Measurements from ENCODE around the gene CELF4. TPM values are rescaled to one million over a fixed set of nuclear protein-coding genes. Genes with fewer than 3 reads are reported as not detected.
A peak's percentile ranks its signal among the peaks of the same experiment; 100 is the strongest.

Gene CELF4
- total RNA-seq, 1 experiment from 2014 or later = 0.11 TPM

DNA sequence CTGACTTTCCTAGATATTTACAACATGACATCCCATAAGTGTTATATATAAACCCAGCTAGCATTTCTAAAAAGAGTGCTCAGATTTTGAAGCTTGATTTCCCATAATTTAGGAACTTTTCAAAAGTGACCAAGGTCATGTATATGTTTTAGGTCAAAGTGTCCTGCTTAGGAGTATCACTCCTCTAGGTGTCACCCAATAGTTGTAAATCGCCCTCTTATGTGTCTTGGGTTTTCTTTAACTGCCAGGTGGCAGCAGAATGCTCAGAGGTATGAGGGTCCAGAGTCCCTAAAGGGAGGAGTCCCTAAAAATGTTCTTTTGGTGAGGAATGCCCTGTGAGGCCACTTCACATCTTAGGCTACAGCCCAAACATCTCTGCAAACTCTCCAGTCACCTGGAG lies 358.3 kb downstream of the CELF4 start:
- Histone ChIP-seq H3K4me1 (no peaks in the 10 kb centered on the region), H3K36me3 (ENCODE audit: control insufficient read depth, insufficient read depth, low read length) (no peaks in the 10 kb centered on the region), H3K9me3 (no peaks in the 10 kb centered on the region), H3K27me3 (replicated peaks; ENCODE audit: control insufficient read depth, insufficient read depth, low read length) (no peaks in the 10 kb centered on the region), H3K4me3 (ENCODE audit: low read depth, low read length) (no peak overlapping the region)
- Mint-ChIP-seq H3K9me3 (ENCODE audit: unreplicated experiment) (no peaks in the 10 kb centered on the region), H3K36me3 (ENCODE audit: insufficient read depth, unreplicated experiment) (no peaks in the 10 kb centered on the region), H3K27me3 (ENCODE audit: insufficient read depth, unreplicated experiment) (no peaks in the 10 kb centered on the region), H3K27ac (ENCODE audit: unreplicated experiment) (no peak overlapping the region), H3K4me1 (ENCODE audit: low read depth, unreplicated experiment) (no peaks in the 10 kb centered on the region), H3K4me3 (ENCODE audit: unreplicated experiment) (no peak overlapping the region)
- no peak for TF ChIP-seq CTCF (IDR thresholded peaks at IDR 0.05; ENCODE audit: insufficient read depth in 1 of 2, low read depth in 1 of 2, low read length in 1 of 2, severe bottlenecking in 1 of 2, unreplicated experiment in 1 of 2)
- POLR2A ChIA-PET = no interaction called here
- BruUV-seq (replicated peaks) = no TSS peak
- intact Hi-C loops (cut with micrococcal nuclease; ENCODE audit: unreplicated experiment) = no loop called here
- peak in 1 of 2 experiments; percentile 2 for DNase-seq
- CTCF ChIA-PET = no interaction called here

- no peak overlapping the region for H3K27ac Mint-ChIP-seq (ENCODE audit: unreplicated experiment)
- Histone ChIP-seq H3K36me3 (ENCODE audit: control insufficient read depth, insufficient read depth, low read length) (no peaks in the 10 kb centered on the region), H3K9me3 (no peaks in the 10 kb centered on the region), H3K4me1 (no peaks in the 10 kb centered on the region), H3K4me3 (ENCODE audit: low read depth, low read length) (no peak overlapping the region), H3K27me3 (replicated peaks; ENCODE audit: control insufficient read depth, insufficient read depth, low read length) (no peaks in the 10 kb centered on the region)
- H3K9me3 Mint-ChIP-seq (ENCODE audit: unreplicated experiment) = no peaks in the 10 kb centered on the region
- ChIA-PET CTCF (no interaction called here), POLR2A (no interaction called here)
- no peak for DNase-seq
- TF ChIP-seq CTCF (IDR thresholded peaks at IDR 0.05; ENCODE audit: insufficient read depth in 1 of 2, low read depth in 1 of 2, low read length in 1 of 2, severe bottlenecking in 1 of 2, unreplicated experiment in 1 of 2) = no peak
- H3K4me1 Mint-ChIP-seq (ENCODE audit: low read depth, unreplicated experiment) = no peaks in the 10 kb centered on the region
- no peaks in the 10 kb centered on the region for H3K36me3 Mint-ChIP-seq (ENCODE audit: insufficient read depth, unreplicated experiment)
- H3K4me3 Mint-ChIP-seq (ENCODE audit: unreplicated experiment) = no peak overlapping the region
- BruUV-seq (replicated peaks) = no TSS peak
- no peaks in the 10 kb centered on the region for H3K27me3 Mint-ChIP-seq (ENCODE audit: insufficient read depth, unreplicated experiment)
- intact Hi-C loops (cut with micrococcal nuclease; ENCODE audit: unreplicated experiment) = no loop called here
These were observed 365.9 kb downstream of the CELF4 start for GRCh38 chr18:37199741-37200140.
